GM18868 (cell line): ENCODE measurements around the gene ABCC2.

Experiments used
- ATAC-seq: cut with Tn5 transposase; IDR thresholded peaks from one replicate; pipeline ENCODE4 v1.9.1; 2021; ENCODE audit warnings: mild to moderate bottlenecking, moderate library complexity; ENCODE audit not compliant: unreplicated experiment

ABCC2 gene

DNA sequence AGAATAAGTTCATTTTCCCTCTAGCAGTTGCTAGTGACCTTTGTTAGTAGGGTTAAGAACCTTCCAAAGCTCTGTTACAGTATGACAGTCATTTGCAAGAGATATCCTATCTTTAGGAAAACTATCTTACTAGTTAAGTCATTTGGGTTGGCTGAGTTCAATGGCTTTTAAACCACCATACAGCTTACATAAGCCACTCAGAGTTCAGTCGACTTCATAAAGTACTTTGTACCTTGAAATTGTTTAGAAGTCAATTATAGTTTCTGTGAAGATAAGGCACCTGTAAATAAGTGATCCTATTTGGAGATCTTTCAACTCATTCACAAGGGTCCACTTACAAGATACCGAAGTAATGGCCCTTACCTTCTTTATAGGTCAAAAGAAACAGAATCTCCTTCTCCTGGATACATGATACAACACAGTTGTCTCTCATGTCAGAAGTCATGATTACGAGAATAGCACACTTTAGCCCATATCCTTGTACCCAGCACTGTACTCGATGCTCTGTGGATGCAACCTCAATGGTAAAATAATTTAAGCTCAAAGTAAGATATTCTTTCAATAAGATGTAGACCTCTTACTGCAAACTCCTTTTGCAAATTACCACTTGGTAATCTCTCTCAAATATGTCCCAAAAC, 11.9 kb upstream of the ABCC2 start:
- no peak for ATAC-seq

DNA sequence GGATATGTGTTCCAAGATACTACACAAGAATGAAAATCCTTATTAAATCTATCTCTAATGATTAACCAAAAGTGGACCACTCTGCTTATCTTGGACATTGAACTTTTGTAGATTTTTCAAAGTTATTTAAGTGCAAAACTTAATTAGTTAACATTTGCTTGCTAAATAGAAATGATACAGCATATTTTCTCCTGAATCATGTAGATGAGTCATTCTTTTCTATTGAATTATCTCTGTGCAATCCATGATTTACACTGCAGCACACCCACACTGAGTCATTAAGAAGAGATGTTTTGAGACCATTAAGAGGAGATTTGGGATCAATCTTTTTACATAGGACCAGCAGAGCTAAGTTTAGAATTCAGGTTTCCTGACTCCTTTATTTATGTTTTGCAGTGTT, 6.6 kb upstream of the ABCC2 start:
- ATAC-seq = no peak

GRCh38 chr10:99777918-99778714, 4.3 kb upstream of the ABCC2 start:
- no peak for ATAC-seq

- ATAC-seq = no peak
These were observed 3.1 kb upstream of the ABCC2 start for GRCh38 chr10:99779335-99779734.

DNA sequence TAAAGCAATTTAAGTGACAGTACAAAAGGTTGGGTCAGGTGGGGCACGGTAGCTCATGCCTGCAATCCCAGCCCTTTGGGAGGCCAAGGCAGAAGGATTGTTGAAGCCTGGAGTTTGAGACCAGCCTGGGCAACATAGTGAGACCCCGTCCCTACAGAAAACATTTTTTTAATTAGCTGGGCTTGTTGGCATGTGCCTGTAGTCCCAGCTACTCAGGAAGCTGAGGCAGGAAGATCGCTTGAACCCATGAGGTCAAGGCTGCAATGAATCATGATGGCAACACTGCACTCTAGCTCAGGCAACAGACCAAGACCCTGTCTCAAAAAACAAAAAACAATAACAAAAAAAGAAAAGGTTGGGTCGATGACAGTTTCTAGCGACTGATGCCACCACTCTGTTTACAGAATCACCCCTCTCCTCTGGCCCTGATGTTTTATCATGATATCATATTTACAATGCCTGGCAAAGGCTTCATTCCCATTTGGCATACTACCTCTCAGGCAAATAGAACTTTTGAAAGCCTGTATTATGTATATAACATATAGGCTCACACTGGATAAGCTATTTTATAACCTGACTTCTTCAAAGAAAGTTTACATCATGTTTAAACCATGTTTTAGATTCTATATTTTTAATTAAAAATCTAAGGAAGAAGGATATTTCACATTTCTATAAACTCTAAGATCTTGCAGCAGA, 558 bp upstream of the ABCC2 start:
- no peak for ATAC-seq

DNA sequence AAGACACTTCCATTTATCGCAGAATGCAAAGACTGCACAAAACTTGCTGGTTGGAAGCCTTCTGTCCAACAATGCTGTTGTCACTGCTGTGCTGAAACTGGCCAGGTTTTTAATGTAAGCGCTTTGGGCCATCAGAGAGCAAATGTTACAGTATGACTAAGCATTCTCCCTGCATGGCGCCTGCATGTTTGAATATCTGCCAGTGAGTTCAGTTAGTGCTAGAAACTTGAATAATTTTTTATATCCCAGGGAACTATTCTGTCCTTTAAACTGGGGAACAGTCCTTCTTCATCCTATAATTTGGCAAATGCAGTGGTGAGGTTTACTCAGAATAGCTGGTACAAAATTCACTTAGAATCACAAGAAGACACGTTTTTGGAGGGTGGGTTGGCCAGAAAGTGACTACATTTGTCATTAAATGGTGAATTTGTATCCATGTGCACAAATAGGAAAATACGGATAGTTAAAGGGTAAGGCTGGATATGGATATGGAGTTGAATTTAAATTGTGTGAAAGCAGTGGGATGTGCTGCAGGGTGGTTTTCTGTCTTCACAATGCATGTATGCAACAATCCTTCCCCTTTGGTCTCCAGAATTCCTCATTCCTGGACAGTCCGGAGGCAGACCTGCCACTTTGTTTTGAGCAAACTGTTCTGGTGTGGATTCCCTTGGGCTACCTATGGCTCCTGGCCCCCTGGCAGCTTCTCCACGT, 1.7 kb downstream of the ABCC2 start:
- ATAC-seq = no peak

DNA sequence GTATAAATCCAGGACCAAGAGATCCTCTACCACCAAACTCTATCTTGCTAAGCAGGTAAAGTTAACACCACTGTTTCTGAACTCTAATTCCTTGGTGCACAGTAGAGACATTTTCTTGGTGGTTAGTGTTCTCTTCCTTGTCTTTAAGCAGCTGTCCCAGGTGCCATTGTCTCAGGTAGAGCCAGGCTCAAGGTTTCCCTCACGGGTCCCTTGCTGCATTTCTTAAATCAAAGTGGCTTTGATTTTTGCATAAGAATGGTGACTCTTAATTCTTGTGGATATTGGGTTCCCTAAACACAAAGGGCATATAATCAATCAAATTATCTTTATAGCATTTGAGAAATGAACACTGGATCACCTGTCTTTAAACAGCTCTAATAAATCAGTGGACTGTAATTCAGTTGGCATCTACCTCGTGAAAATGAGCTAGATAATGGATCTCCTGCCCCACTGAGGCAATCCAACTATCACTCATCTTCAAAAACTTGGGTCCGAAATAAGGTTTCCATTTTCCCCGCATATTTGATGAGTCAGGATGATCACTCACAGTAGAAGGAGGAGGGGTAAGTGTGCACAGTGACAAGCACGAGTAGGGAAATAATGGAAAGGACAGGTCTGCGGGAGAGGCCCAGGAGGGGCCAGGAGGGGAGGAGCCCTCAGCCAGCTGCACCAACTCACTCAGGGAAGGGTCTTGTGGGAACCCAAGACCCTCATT, 2.4 kb downstream of the ABCC2 start:
- no peak for ATAC-seq

DNA sequence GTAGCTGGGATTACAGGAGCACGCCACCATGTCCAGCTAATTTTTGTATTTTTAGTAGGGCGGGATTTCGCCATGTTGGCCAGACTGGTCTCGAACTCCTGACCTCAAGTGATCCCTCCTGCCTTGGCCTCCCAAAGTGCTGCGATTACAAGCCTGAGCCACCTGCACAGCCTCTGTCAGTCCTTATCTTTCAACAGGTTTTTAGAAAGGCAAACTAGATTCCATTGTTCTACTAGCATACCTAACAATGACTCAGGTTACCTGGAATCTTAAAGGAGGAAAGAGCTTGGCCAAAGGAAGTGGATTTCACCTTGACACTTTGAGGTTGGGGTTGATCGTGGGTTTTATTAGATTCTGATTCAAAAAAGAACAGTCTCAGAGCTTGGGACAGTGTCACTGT, 3.2 kb downstream of the ABCC2 start:
- no peak for ATAC-seq

- no peak for ATAC-seq
These were observed 4.9 kb downstream of the ABCC2 start for GRCh38 chr10:99787311-99787710.

GRCh38 chr10:99787782-99788445, 5.5 kb downstream of the ABCC2 start:
- no peak for ATAC-seq

DNA sequence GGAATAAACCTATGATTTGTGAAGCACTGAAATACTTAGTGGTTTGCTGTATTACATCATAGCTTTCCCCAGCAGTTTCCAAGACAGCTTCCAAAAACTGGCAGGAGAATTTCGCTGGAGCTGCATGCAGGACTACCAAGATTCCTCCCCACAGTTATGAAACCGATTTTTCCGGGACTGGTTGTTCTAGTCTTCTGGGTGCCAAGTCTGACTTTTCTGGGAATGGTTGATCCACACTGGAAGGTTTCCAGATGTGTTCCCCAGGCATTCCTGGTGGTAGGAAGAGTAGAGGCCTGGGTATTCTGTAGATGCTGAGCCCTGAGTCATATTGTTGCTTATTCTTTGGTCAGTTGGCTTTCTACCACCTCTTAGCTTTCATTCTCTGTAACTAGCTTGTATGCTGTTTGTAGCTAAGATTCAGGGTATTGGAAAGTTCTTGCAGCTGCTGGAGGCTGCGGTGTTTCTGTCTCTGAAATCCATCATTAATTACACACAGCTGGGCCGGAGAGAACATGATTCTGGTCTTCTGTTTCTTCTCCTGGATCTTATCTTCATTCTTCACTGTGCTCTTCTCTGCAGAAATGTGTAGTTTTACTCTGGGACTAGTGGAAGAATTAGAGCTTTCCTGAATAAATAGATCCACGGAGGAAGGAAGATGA, 6.3 kb downstream of the ABCC2 start:
- ATAC-seq = no peak

GRCh38 chr10:99791831-99792230, 9.4 kb downstream of the ABCC2 start:
- ATAC-seq = no peak

GRCh38 chr10:99793819-99794218, 11.4 kb downstream of the ABCC2 start:
- ATAC-seq = no peak

- no peak for ATAC-seq
These were observed 14.5 kb downstream of the ABCC2 start for GRCh38 chr10:99796928-99797327.

DNA sequence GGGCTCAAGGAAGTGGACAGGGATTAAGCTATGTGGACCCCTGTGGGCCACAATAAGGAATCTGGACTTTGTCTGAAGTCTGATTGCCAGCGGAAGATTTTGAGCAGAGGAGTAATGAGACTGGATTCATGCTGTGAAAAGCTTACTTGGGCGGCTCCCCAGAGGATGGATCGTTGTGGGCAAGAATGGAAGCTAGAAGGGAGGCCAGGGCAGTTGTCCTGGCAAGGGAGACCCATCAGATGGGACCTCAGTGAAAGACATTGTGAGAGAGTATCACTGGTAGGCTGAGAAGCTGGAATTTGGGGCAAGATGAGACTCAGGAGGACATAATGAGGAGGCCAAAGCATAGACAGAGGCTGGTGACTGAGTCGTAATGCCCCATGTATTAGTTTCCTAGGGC, 15.6 kb downstream of the ABCC2 start:
- no peak for ATAC-seq

- ATAC-seq = no peak
These were observed 16.5 kb downstream of the ABCC2 start for GRCh38 chr10:99798920-99799319.

DNA sequence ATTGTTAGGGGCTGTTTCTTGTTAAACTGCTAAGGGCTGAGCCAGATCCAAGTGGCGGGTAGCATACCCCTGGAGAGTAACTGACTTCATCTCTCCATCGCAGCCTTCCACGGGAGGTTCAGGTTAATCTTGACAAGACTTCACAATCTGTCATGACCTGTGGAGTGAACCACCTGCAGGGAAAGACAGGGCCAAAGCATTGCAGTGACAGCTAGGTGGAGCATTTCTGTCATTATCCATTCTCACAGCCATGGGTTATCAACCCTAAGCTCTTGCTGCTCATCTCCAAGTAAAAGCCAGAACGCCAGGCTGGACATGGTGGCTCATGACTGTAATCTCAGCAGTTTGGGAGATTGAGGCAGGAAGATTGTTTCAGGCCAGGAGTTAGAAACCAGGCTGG, 17.2 kb downstream of the ABCC2 start:
- ATAC-seq = no peak

DNA sequence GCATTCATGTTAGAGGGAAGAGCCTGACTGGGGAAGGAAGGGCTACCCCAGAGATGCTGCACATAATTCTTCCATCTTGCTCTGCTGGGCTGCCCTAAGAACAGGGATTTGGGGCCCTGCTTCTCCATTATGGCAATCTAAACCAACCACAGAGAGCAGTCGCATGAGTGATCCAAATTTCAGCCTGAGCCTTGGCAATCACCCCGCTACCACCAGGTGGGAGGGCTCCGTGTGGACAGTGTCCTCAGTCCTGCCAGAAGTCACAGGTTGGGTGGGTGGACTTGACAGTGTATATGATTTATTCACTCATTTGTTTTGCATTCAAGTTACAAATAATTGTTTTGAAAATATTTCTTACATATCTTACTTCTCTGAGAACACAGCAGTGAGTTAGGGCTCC, 22.0 kb downstream of the ABCC2 start:
- ATAC-seq = no peak

DNA sequence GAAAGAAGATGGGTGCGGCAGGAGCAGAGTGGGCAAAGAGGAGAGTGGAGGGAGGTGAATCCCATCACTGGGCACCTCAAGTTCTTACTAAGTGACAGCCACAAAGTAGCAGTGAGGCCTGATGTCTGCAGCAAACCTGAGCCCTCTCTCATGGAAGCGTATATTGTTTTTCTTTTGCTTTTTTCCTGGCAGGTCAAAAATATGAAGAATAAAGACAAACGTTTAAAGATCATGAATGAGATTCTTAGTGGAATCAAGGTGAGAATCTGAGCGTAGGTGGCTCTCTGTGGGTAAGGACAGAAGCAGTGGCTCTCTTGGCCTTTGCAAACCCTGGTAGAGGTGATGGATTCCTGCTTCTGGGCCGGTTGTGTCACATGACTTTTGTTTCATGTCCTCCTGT, 22.8 kb downstream of the ABCC2 start:
- no peak for ATAC-seq

GRCh38 chr10:99806091-99806490, 23.7 kb downstream of the ABCC2 start:
- no peak for ATAC-seq
